WTC11 (cell line): ENCODE results near the gene UBL7. TPM values are rescaled to one million over a fixed set of nuclear protein-coding genes. Genes with fewer than 3 reads are reported as not detected.

Experiments
- ATAC-seq: fragments of 200-7000 bp; cut with Tn5 transposase; 2 replicates; pipeline ENCODE4 v1.10.0; 2021; ENCODE audit warnings: mild to moderate bottlenecking, moderate library complexity
- CTCF ChIA-PET: fragments of 300-600 bp; sonication (Branson Sonifier 250); formaldehyde crosslinking; loops from one replicate; lab custom pipeline; 2021; ENCODE audit warnings: antibody characterized with exemption; lab: Charles Lee
- POLR2A ChIA-PET: fragments of 350-600 bp; sonication (Branson Sonifier 250); formaldehyde crosslinking; loops from one replicate; lab custom pipeline; 2021; ENCODE audit warnings: antibody characterized with exemption; lab: Charles Lee
- DNase-seq: peaks from one replicate; pipeline ENCODE4 v3.0.0; 2021; ENCODE audit warnings: low spot score
- H3K27ac Mint-ChIP-seq: 2 replicates; pipeline ENCODE4 v1.8.0; 2021; ENCODE audit warnings: mixed read lengths
- H3K27me3 Mint-ChIP-seq: 2 replicates; pipeline ENCODE4 v1.8.0; 2021; ENCODE audit warnings: low read depth, mild to moderate bottlenecking, moderate library complexity, mixed read lengths
- H3K36me3 Mint-ChIP-seq: 2 replicates; pipeline ENCODE4 v1.8.0; 2021; ENCODE audit warnings: mixed read lengths
- H3K4me1 Mint-ChIP-seq: 2 replicates; pipeline ENCODE4 v1.8.0; 2022; ENCODE audit warnings: mixed read lengths
- H3K4me3 Mint-ChIP-seq: 2 replicates; pipeline ENCODE4 v1.8.0; 2021; ENCODE audit warnings: mild to moderate bottlenecking, moderate library complexity, mixed read lengths
- H3K9me3 Mint-ChIP-seq: 2 replicates; pipeline ENCODE4 v1.8.0; 2021; ENCODE audit warnings: mixed read lengths
- ELF4 ChIP-seq: sonication (generic); formaldehyde crosslinking; IDR thresholded peaks from 2 replicates; pipeline ENCODE4 v1.8.1; 2022; ENCODE audit warnings: low read depth, mild to moderate bottlenecking, moderate library complexity, missing genetic modification reagents
- EMX1 ChIP-seq: fragments of 250-450 bp; sonication (Bioruptor Pico); IDR thresholded peaks from 2 replicates; pipeline ENCODE4 v1.8.0; 2021; ENCODE audit warnings: mild to moderate bottlenecking
- FOXP1 ChIP-seq: sonication (generic); formaldehyde crosslinking; IDR thresholded peaks from 2 replicates; pipeline ENCODE4 v1.8.0; 2022; ENCODE audit warnings: missing genetic modification reagents, mild to moderate bottlenecking, moderate library complexity, borderline replicate concordance
- HMGA2 ChIP-seq: fragments of 250-450 bp; sonication (Bioruptor Pico); IDR thresholded peaks from 2 replicates; pipeline ENCODE4 v1.4.0; 2021; ENCODE audit warnings: mild to moderate bottlenecking, moderate library complexity
- JUN ChIP-seq: sonication (generic); formaldehyde crosslinking; IDR thresholded peaks from 2 replicates; pipeline ENCODE4 v1.8.0; 2023; ENCODE audit warnings: mild to moderate bottlenecking, missing genetic modification reagents
- KAT7 ChIP-seq: sonication (generic); formaldehyde crosslinking; IDR thresholded peaks from 2 replicates; pipeline ENCODE4 v1.8.1; 2023; ENCODE audit warnings: missing genetic modification reagents, mild to moderate bottlenecking, borderline replicate concordance
- MXD4 ChIP-seq: fragments of 250-450 bp; sonication (Bioruptor Pico); IDR thresholded peaks from 2 replicates; pipeline ENCODE4 v1.8.0; 2021; ENCODE audit warnings: mild to moderate bottlenecking, moderate library complexity, borderline replicate concordance
- MYBL2 ChIP-seq: sonication (generic); formaldehyde crosslinking; IDR thresholded peaks from 2 replicates; pipeline ENCODE4 v1.8.1; 2023; ENCODE audit warnings: mild to moderate bottlenecking, moderate library complexity, missing genetic modification reagents
- NR3C1 ChIP-seq: sonication (generic); formaldehyde crosslinking; conservative IDR thresholded peaks from 2 replicates; pipeline ENCODE4 v1.8.1; 2023; ENCODE audit warnings: low read depth, mild to moderate bottlenecking, missing genetic modification reagents
- PREB ChIP-seq: sonication (generic); formaldehyde crosslinking; IDR thresholded peaks from 2 replicates; pipeline ENCODE4 v1.8.1; 2022; ENCODE audit warnings: mild to moderate bottlenecking, missing genetic modification reagents, moderate library complexity, borderline replicate concordance
- RELA ChIP-seq: sonication (generic); formaldehyde crosslinking; IDR thresholded peaks from 2 replicates; pipeline ENCODE4 v1.8.1; 2022; ENCODE audit warnings: missing genetic modification reagents, mild to moderate bottlenecking, borderline replicate concordance
- total RNA-seq: library from RNA; stranded (reverse); gene quantifications from 3 replicates; pipeline ENCODE4 v1.2.3, GENCODE V29; 2021
- TF ChIP-seq, protein P1 (sequence below): sonication (generic); formaldehyde crosslinking; IDR thresholded peaks from 2 replicates; pipeline ENCODE4 v1.8.0; 2023; ENCODE audit warnings: missing genetic modification reagents, mild to moderate bottlenecking, borderline replicate concordance
- TF ChIP-seq, protein P2 (sequence below): sonication (generic); formaldehyde crosslinking; IDR thresholded peaks from 2 replicates; pipeline ENCODE4 v1.8.1; 2023; ENCODE audit warnings: mild to moderate bottlenecking, missing genetic modification reagents, borderline replicate concordance
- TF ChIP-seq, protein P3 (sequence below): fragments of 250-450 bp; sonication (Bioruptor Pico); conservative IDR thresholded peaks from 2 replicates; pipeline ENCODE4 v1.9.0; 2021; ENCODE audit warnings: mild to moderate bottlenecking
- TF ChIP-seq, protein P4 (sequence below): sonication (generic); formaldehyde crosslinking; IDR thresholded peaks from 2 replicates; pipeline ENCODE4 v1.8.1; 2022; ENCODE audit warnings: low read depth, missing genetic modification reagents, borderline replicate concordance

UBL7 gene
- total RNA-seq, 1 experiment from 2014 or later = 70.1 TPM

DNA sequence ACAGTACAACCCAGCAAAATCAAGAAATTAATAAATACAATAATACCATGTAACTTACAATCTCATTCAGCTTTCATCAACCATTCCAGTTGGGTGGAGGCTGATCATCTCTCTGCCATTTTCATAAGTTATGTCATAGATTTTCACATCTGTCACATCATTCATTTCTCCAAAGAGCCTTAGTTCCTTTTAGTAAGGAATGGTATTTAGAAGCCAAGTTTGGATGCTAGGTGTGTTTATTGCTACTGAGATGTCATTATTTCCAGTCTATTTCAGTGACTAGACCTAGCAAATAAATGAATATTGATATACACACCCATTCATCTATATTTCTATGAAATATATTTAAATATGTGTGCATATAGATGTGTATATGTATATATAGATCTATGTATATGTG is 2.7 kb upstream of the UBL7 start:
- TF ChIP-seq, protein P1, sequence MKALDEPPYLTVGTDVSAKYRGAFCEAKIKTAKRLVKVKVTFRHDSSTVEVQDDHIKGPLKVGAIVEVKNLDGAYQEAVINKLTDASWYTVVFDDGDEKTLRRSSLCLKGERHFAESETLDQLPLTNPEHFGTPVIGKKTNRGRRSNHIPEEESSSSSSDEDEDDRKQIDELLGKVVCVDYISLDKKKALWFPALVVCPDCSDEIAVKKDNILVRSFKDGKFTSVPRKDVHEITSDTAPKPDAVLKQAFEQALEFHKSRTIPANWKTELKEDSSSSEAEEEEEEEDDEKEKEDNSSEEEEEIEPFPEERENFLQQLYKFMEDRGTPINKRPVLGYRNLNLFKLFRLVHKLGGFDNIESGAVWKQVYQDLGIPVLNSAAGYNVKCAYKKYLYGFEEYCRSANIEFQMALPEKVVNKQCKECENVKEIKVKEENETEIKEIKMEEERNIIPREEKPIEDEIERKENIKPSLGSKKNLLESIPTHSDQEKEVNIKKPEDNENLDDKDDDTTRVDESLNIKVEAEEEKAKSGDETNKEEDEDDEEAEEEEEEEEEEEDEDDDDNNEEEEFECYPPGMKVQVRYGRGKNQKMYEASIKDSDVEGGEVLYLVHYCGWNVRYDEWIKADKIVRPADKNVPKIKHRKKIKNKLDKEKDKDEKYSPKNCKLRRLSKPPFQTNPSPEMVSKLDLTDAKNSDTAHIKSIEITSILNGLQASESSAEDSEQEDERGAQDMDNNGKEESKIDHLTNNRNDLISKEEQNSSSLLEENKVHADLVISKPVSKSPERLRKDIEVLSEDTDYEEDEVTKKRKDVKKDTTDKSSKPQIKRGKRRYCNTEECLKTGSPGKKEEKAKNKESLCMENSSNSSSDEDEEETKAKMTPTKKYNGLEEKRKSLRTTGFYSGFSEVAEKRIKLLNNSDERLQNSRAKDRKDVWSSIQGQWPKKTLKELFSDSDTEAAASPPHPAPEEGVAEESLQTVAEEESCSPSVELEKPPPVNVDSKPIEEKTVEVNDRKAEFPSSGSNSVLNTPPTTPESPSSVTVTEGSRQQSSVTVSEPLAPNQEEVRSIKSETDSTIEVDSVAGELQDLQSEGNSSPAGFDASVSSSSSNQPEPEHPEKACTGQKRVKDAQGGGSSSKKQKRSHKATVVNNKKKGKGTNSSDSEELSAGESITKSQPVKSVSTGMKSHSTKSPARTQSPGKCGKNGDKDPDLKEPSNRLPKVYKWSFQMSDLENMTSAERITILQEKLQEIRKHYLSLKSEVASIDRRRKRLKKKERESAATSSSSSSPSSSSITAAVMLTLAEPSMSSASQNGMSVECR (CRISPR knock-in tag) = no peak
- TF ChIP-seq, protein P2, sequence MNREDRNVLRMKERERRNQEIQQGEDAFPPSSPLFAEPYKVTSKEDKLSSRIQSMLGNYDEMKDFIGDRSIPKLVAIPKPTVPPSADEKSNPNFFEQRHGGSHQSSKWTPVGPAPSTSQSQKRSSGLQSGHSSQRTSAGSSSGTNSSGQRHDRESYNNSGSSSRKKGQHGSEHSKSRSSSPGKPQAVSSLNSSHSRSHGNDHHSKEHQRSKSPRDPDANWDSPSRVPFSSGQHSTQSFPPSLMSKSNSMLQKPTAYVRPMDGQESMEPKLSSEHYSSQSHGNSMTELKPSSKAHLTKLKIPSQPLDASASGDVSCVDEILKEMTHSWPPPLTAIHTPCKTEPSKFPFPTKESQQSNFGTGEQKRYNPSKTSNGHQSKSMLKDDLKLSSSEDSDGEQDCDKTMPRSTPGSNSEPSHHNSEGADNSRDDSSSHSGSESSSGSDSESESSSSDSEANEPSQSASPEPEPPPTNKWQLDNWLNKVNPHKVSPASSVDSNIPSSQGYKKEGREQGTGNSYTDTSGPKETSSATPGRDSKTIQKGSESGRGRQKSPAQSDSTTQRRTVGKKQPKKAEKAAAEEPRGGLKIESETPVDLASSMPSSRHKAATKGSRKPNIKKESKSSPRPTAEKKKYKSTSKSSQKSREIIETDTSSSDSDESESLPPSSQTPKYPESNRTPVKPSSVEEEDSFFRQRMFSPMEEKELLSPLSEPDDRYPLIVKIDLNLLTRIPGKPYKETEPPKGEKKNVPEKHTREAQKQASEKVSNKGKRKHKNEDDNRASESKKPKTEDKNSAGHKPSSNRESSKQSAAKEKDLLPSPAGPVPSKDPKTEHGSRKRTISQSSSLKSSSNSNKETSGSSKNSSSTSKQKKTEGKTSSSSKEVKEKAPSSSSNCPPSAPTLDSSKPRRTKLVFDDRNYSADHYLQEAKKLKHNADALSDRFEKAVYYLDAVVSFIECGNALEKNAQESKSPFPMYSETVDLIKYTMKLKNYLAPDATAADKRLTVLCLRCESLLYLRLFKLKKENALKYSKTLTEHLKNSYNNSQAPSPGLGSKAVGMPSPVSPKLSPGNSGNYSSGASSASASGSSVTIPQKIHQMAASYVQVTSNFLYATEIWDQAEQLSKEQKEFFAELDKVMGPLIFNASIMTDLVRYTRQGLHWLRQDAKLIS (CRISPR knock-in tag) = no peak
- TF ChIP-seq RELA (CRISPR knock-in tag) (no peak), JUN (no peak), MYBL2 (CRISPR knock-in tag) (no peak), ELF4 (CRISPR knock-in tag) (no peak), EMX1 (no peak), NR3C1 (CRISPR knock-in tag) (no peak), KAT7 (CRISPR knock-in tag) (no peak), PREB (CRISPR knock-in tag) (no peak), FOXP1 (CRISPR knock-in tag) (no peak), HMGA2 (no peak), MXD4 (no peak)
- TF ChIP-seq, protein P3, sequence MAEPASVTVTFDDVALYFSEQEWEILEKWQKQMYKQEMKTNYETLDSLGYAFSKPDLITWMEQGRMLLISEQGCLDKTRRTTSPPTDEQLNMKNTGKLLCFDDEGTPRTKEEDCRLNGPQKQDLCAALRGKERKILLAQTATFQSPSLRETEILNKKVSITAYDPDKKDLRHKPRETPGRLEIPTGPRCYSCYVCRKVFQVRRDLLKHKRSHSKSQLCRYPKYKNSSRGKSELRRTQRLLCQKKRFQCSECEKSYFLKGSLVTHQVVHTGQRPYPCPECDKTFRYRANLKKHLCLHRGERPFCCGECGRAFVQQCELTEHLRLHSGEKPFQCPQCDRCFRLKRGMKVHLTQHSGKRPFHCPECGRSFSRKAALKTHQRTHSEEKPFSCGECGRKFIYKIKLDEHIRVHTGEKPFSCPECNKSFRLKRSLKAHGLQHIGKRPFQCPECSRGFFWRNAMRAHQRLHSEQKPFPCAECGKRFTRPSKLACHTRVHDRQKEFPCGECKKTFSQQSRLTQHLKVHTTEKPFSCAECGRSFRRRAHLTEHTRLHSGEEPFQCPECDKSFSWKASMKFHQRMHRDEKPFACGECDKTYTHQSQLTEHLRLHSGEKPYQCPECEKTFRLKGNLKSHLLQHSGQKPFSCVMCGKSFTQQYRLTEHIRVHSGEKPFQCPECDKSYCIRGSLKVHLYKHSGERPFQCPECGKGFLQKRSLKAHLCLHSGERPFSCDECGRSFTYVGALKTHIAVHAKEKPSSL (CRISPR knock-in tag) = no peak
- TF ChIP-seq, protein P4, sequence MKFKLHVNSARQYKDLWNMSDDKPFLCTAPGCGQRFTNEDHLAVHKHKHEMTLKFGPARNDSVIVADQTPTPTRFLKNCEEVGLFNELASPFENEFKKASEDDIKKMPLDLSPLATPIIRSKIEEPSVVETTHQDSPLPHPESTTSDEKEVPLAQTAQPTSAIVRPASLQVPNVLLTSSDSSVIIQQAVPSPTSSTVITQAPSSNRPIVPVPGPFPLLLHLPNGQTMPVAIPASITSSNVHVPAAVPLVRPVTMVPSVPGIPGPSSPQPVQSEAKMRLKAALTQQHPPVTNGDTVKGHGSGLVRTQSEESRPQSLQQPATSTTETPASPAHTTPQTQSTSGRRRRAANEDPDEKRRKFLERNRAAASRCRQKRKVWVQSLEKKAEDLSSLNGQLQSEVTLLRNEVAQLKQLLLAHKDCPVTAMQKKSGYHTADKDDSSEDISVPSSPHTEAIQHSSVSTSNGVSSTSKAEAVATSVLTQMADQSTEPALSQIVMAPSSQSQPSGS (CRISPR knock-in tag) = no peak
- TF ChIP-seq, all 79 proteins: peak for 0
- ChIA-PET CTCF (interaction anchor here (0.5 kb wide), 1 partner anchor 85 kb away, joined by 4 read pairs; no protein-coding TSS in a partner anchor), POLR2A (no interaction called here)
- H3K9me3 Mint-ChIP-seq = peaks cover 14% of the 10 kb centered on the region
- DNase-seq (no peak), ATAC-seq (no peak)
- peaks cover 20% of the 10 kb centered on the region for H3K4me1 Mint-ChIP-seq
- H3K4me3 Mint-ChIP-seq = no peak overlapping the region
- no peaks in the 10 kb centered on the region for H3K27me3 Mint-ChIP-seq
- no peak overlapping the region for H3K27ac Mint-ChIP-seq
- peaks cover 45% of the 10 kb centered on the region for H3K36me3 Mint-ChIP-seq
